RWPE2 (cell line): Measurements from ENCODE around the gene CDC14A.

Source experiments
- ATAC-seq: fragments of 200-7000 bp; cut with Tn5 transposase; 3 replicates; pipeline ENCODE4 v1.9.1; 2021; ENCODE audit warnings: low read depth
- DNase-seq: peaks from one replicate; pipeline ENCODE4 v3.0.0-alpha.2; 2020; ENCODE audit warnings: low spot score
- H3K27ac ChIP-seq: fragments of 450-650 bp; 2 replicates; pipeline ENCODE4 v1.5.1; 2017; ENCODE audit warnings: mild to moderate bottlenecking; ENCODE audit not compliant: poor library complexity, severe bottlenecking
- H3K27me3 ChIP-seq: fragments of 250-450 bp; sonication (Bioruptor Pico); 2 replicates; pipeline ENCODE4 v1.5.1; 2021; ENCODE audit warnings: mild to moderate bottlenecking, moderate library complexity; ENCODE audit not compliant: insufficient read depth, poor library complexity, severe bottlenecking
- H3K36me3 ChIP-seq: fragments of 250-450 bp; sonication (Bioruptor Pico); 2 replicates; pipeline ENCODE4 v1.5.1; 2020; ENCODE audit warnings: low read depth, mild to moderate bottlenecking, moderate library complexity
- H3K4me1 ChIP-seq: fragments of 250-450 bp; sonication (Bioruptor Pico); 2 replicates; pipeline ENCODE4 v1.5.1; 2021; ENCODE audit warnings: mild to moderate bottlenecking, moderate library complexity; ENCODE audit not compliant: insufficient read depth, poor library complexity, severe bottlenecking
- H3K4me3 ChIP-seq: fragments of 250-450 bp; sonication (Bioruptor Pico); 2 replicates; pipeline ENCODE4 v1.5.1; 2021; ENCODE audit warnings: mild to moderate bottlenecking, moderate library complexity; ENCODE audit not compliant: severe bottlenecking
- H3K9me3 ChIP-seq: fragments of 250-450 bp; sonication (Bioruptor Pico); 2 replicates; pipeline ENCODE4 v1.5.1; 2021; ENCODE audit warnings: mild to moderate bottlenecking, moderate library complexity; ENCODE audit not compliant: severe bottlenecking
- CTCF ChIP-seq: fragments of 450-650 bp; IDR thresholded peaks from one replicate; pipeline ENCODE4 v1.5.1; 2017; ENCODE audit warnings: mild to moderate bottlenecking, moderate library complexity; ENCODE audit not compliant: poor library complexity, severe bottlenecking

The CDC14A gene

GRCh38 chr1:100422065-100422464 is 69.8 kb downstream of the CDC14A start:
- H3K27me3 ChIP-seq = no peaks in the 10 kb centered on the region
- no peak for ATAC-seq
- H3K4me3 ChIP-seq = no peak overlapping the region
- TF ChIP-seq CTCF = no peak
- H3K27ac ChIP-seq = no peak overlapping the region
- no peaks in the 10 kb centered on the region for H3K9me3 ChIP-seq
- no peaks in the 10 kb centered on the region for H3K4me1 ChIP-seq
- H3K36me3 ChIP-seq = no peaks in the 10 kb centered on the region; the same call in 1 of the 2 replicates
- no peak for DNase-seq

GRCh38 chr1:100423832-100424337 is 71.6 kb downstream of the CDC14A start:
- Histone ChIP-seq H3K4me3 (no peak overlapping the region), H3K27me3 (no peaks in the 10 kb centered on the region), H3K36me3 (no peaks in the 10 kb centered on the region; the same call in 1 of the 2 replicates), H3K27ac (no peak overlapping the region), H3K9me3 (no peaks in the 10 kb centered on the region), H3K4me1 (no peaks in the 10 kb centered on the region)
- no peak for TF ChIP-seq CTCF
- DNase-seq = no peak
- no peak for ATAC-seq

DNA sequence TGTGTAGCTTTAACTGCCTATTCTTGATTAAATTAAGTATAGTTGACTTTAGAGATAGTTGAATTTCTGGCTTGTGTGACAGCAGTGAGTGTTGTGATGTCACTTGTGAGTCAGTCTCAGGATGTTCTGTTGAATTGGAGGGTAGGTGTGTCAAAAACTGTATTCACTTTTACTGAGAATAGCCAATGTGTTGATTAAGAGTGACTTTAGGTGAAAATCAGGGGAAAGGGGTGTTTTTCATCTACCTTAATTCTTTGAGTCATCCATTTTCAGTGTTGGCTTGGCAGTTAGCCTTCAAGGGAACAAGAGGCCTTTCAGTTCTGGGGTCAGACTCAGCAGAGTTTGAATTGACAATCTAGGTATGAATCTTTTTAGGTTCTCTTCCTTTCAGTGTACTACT is 75.9 kb downstream of the CDC14A start:
- Histone ChIP-seq H3K36me3 (no peaks in the 10 kb centered on the region; the same call in 1 of the 2 replicates), H3K9me3 (no peaks in the 10 kb centered on the region), H3K4me3 (no peak overlapping the region), H3K27ac (no peak overlapping the region), H3K27me3 (no peaks in the 10 kb centered on the region), H3K4me1 (peaks cover 8% of the 10 kb centered on the region)
- DNase-seq (no peak), ATAC-seq (no peak)
- TF ChIP-seq CTCF = no peak

- ATAC-seq = peak; percentile 66
- H3K4me1 ChIP-seq = peaks cover 8% of the 10 kb centered on the region
- no peak for TF ChIP-seq CTCF
- no peaks in the 10 kb centered on the region; the same call in 1 of the 2 replicates for H3K36me3 ChIP-seq
- H3K9me3 ChIP-seq = no peaks in the 10 kb centered on the region
- H3K27me3 ChIP-seq = no peaks in the 10 kb centered on the region
- no peak overlapping the region for H3K4me3 ChIP-seq
- no peak overlapping the region for H3K27ac ChIP-seq
- DNase-seq = no peak
Measured at GRCh38 chr1:100430325-100430756, 78.0 kb downstream of the CDC14A start.

DNA sequence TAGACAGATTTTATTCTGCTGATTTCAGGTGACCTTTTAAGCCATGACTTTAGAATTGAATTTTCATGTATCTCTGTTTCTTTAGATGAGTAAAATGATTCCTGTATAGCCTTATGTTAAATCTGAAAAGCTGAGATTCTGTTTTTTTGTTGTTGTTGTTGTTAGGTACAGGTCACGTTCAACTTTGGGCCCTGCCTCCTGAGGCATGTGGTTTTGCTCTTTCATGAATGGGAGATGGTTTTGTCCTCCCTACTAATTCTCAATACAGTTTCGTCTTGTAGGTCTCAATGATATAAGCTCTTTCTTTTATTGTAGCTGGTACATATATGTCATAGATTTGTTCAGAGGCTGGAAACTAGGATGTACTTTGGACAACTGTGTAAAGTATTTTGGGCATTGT is 79.6 kb downstream of the CDC14A start:
- no peak for TF ChIP-seq CTCF
- DNase-seq (no peak), ATAC-seq (no peak)
- H3K27ac ChIP-seq = no peak overlapping the region
- no peaks in the 10 kb centered on the region for H3K9me3 ChIP-seq
- no peaks in the 10 kb centered on the region for H3K27me3 ChIP-seq
- peaks cover 8% of the 10 kb centered on the region for H3K4me1 ChIP-seq
- H3K36me3 ChIP-seq = no peaks in the 10 kb centered on the region
- no peak overlapping the region for H3K4me3 ChIP-seq
